ENCODE measurements around the gene DNAJB12.

The DNAJB12 gene

GRCh38 chr10:72330069-72330426, 24.7 kb downstream of the DNAJB12 start:
- POLR2A ChIA-PET = interaction anchor here (9.0 kb wide), 1 partner anchor 56 kb away, joined by 107 read pairs; the partner anchor contains the start of gene DDIT4
- CTCF ChIA-PET = interaction anchor here (0.6 to 7.9 kb wide), 8 partner anchors 29 to 433 kb away, joined by 3 to 52 read pairs (median 4); partner anchors contain the start of gene DDIT4
- Histone ChIP-seq H3K9me3 (ENCODE audit: control insufficient read depth, insufficient read depth, low read depth, low read length) (no peaks in the 10 kb centered on the region), H3K27ac (ENCODE audit: extremely low read depth, low read depth, low read length) (no peak overlapping the region), H3K4me3 (ENCODE audit: low read depth, low read length) (no peak overlapping the region), H3K36me3 (ENCODE audit: control insufficient read depth in 2 of 2, insufficient read depth in 1 of 2, low read length in 2 of 2) (peaks cover 0 to 13% of the 10 kb centered on the region in 2 experiments; a peak in 1 of 3 replicates), H3K4me1 (ENCODE audit: control insufficient read depth, insufficient read depth, low read length) (peaks cover 28% of the 10 kb centered on the region)
- TF ChIP-seq ZNF26 (tag by site-specific recombination; IDR thresholded peaks at IDR 0.05) (no peak), ZNF19 (tag by site-specific recombination; IDR thresholded peaks at IDR 0.05; ENCODE audit: low read depth) (no peak), ZNF580 (tag by site-specific recombination; IDR thresholded peaks at IDR 0.05) (peak; percentile 70; the same call in 1 of the 2 replicates)

GRCh38 chr10:72329290-72330068, 25.2 kb downstream of the DNAJB12 start:
- POLR2A ChIA-PET = interaction anchor here (9.0 kb wide), 1 partner anchor 55 kb away, joined by 107 read pairs; the partner anchor contains the start of gene DDIT4
- CTCF ChIA-PET = interaction anchor here (0.6 to 7.9 kb wide), 8 partner anchors 8 to 433 kb away, joined by 3 to 52 read pairs (median 4); partner anchors contain the start of gene DDIT4
- peak overlapping the region; percentile 52; the same call in 1 of the 2 replicates for H3K27ac ChIP-seq (ENCODE audit: extremely low read depth, low read depth, low read length)
- H3K36me3 ChIP-seq (ENCODE audit: control insufficient read depth in 2 of 2, insufficient read depth in 1 of 2, low read length in 2 of 2) = peaks cover 0 to 7% of the 10 kb centered on the region in 2 experiments; a peak in 1 of 3 replicates
- peaks cover 24% of the 10 kb centered on the region for H3K4me1 ChIP-seq (ENCODE audit: control insufficient read depth, insufficient read depth, low read length)
- no peaks in the 10 kb centered on the region for H3K9me3 ChIP-seq (ENCODE audit: control insufficient read depth, insufficient read depth, low read depth, low read length)
- H3K4me3 ChIP-seq (ENCODE audit: low read depth, low read length) = no peak overlapping the region
- peak; percentile 34; the same call in 1 of the 2 replicates for TF ChIP-seq ZFHX2 (tag by site-specific recombination; conservative IDR thresholded peaks at IDR 0.05)
- TF ChIP-seq REPIN1 (tag by site-specific recombination; IDR thresholded peaks at IDR 0.05; ENCODE audit: low read depth) = no peak
- no peak for TF ChIP-seq SETDB1 (IDR thresholded peaks at IDR 0.05; ENCODE audit: insufficient read length, low read length)
- TF ChIP-seq PRDM2 (tag by site-specific recombination; IDR thresholded peaks at IDR 0.05; ENCODE audit: borderline replicate concordance) = no peak
- TF ChIP-seq ZNF221 (tag by site-specific recombination; IDR thresholded peaks at IDR 0.05; ENCODE audit: borderline replicate concordance) = no peak
- TF ChIP-seq ZNF416 (tag by site-specific recombination; IDR thresholded peaks at IDR 0.05) = no peak
- TF ChIP-seq KLF17 (tag by site-specific recombination; IDR thresholded peaks at IDR 0.05) = peak; percentile 67; the same call in 1 of the 2 replicates
- no peak for TF ChIP-seq ZNF426 (tag by site-specific recombination; IDR thresholded peaks at IDR 0.05)
- no peak for TF ChIP-seq ZNF112 (tag by site-specific recombination; IDR thresholded peaks at IDR 0.05)
- no peak for TF ChIP-seq ZNF23 (tag by site-specific recombination; IDR thresholded peaks at IDR 0.05; ENCODE audit: borderline replicate concordance)
- no peak for TF ChIP-seq ATF2 (tag by site-specific recombination; IDR thresholded peaks at IDR 0.05; ENCODE audit: low read depth)
- TF ChIP-seq ZNF292 (tag by site-specific recombination; IDR thresholded peaks at IDR 0.05; ENCODE audit: borderline replicate concordance, low read depth) = no peak
- no peak for TF ChIP-seq ZNF341 (tag by site-specific recombination; IDR thresholded peaks at IDR 0.05; ENCODE audit: low read depth)
- no peak for TF ChIP-seq ZNF48 (tag by site-specific recombination; IDR thresholded peaks at IDR 0.05)
- TF ChIP-seq ZNF777 (tag by site-specific recombination; IDR thresholded peaks at IDR 0.05; ENCODE audit: borderline replicate concordance) = no peak
- no peak for TF ChIP-seq GLIS1 (tag by site-specific recombination; IDR thresholded peaks at IDR 0.05)
- TF ChIP-seq ZBTB20 (tag by site-specific recombination; IDR thresholded peaks at IDR 0.05) = no peak
- TF ChIP-seq ZNF37A (tag by site-specific recombination; IDR thresholded peaks at IDR 0.05) = no peak
- TF ChIP-seq ZNF555 (tag by site-specific recombination; conservative IDR thresholded peaks at IDR 0.05) = no peak
- TF ChIP-seq BCL11A (tag by site-specific recombination; IDR thresholded peaks at IDR 0.05; ENCODE audit: low read depth) = no peak
